CD4-positive, alpha-beta T cell treated with Interleukin-4 for 4 hours (primary cell): Measurements from ENCODE around the gene GAN.

Experiments used
- DNase-seq: peaks from one replicate; pipeline ENCODE4 v3.0.0-alpha.2; 2020

Gene GAN

DNA sequence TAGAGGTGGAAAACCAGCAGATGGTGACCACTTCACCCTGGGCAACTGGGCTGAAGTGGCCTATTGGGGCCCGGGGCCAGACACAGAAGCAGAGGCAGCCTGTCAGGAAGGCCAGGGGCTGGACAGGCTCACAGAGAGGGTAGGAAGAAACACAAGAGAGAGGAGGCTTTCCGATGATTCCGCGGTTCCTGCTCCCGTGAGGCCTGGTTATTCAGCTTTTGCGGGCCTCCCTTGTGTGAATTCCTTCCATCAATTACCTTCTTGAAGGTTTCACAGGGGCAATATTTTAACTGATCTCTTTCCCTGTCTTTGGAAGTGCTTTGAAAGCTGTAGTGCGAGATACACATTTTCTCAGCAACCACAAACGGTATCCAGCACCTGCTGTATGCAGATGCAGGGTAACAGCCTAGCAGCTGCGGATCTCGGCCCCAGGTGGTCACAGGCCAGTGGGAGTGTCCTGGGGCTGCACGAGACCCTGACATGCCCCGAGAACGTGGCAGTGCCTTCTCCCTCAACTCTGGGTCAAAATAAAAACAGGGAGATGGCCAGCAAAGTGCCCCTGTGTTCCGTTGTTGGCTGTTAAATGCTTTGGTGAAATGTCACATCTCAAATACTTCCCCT lies 118.3 kb downstream of the GAN start:
- no peak for DNase-seq

DNA sequence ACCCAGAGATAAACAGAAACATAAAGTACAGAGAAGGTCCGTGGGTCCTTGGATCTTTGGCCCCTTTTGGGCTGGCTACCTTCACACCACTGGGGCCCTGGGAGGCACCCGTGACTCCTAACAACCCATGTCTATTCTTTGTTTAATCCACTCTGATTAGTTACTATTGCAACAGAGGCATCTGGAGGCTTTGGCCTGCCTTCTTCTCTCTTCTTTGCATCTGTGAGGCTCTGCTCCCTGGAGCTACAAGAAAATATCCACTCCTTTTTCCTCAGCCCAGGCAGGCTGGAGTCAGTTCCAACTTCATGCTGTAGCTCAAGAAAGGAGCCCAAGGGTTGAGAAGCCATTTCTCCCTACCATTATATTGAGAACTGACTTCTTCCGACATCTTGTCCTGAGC lies 120.3 kb downstream of the GAN start:
- DNase-seq: no peak

DNA sequence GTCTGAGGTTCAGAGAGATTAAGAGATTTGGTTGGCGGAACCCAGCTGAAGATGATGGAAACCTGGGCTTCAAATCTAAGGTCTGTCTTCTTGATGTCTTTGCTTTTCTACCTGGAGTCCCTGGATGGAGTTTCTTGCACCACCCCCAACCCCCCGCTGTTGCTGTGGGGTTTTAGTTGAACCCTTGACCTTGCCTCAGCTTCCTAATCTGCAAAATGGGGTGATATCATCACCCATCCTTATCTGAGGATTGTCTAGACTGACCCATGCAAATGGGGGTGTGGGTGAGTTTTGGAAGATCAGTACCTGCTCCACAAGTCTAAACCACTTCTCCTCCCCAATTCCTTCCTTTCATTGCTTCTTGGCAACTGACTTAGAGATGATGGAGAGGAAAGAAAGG lies 120.8 kb downstream of the GAN start:
- DNase-seq: no peak

- DNase-seq: no peak
Measured at GRCh38 chr16:81436386-81436785, 121.6 kb downstream of the GAN start.

DNA sequence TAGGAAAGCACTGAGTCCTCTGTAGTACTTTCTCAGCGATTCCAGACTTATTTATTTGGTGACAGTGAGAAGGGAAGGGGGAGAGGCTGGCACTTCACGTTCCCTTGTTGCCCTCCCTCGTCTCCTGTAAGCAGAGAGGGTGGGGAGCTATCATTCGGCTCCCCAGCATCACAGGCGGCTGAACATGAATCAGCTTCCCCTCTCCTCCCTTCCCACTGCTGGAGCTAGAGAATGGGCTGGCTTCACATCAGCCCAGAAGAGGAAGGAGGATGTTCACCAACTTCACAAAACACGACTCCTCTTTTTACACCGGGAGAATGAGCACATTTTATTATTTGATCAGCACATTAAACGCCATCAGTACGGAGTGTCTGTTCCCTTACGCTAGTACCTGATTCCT lies 123.1 kb downstream of the GAN start:
- no peak for DNase-seq
